Measurements from ENCODE around the gene RNF187.

DNA sequence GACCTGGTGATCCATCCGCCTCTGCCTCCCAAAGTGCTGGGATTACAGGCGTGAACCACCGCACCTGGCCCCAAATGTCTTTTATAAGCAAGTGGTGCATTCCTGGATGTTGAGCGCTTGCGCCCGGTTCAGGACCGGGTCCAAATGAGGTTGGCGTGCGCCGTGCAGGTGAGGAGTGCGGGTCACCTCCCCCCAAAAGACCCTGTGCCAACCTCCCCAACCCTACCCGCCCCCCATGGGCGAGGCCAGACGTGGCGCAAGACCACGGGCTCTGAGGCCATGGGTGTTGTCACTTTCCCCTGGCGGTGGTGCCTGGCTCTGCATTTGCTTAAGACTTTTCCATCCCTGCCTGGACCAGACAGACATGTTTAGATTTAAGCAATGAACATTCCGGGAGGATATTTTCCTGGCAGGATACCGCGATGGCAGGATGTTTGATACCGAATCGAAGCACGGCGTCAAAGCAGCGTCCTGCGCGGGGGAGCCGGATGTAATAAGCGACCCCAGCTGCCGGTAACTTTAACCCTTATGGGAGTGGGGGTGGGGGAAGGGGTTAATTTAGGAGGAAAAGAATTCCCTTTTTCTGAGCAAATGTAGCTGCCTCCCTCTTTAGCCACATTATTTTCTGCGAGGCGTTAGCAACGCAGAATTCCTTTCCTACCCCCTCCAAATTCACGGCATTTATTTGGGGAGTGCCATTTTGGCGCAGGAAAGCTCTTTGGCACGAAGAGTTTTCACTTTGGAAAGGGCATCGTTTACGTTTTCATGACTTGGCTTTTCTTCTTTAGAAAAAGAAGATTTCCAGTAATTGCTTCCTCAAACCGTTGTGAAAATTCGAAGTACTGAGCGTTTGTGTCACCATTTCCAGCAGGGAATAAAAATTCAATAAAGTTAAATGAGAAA, 27.8 kb upstream of the RNF187 start:
- TF ChIP-seq, protein P1, sequence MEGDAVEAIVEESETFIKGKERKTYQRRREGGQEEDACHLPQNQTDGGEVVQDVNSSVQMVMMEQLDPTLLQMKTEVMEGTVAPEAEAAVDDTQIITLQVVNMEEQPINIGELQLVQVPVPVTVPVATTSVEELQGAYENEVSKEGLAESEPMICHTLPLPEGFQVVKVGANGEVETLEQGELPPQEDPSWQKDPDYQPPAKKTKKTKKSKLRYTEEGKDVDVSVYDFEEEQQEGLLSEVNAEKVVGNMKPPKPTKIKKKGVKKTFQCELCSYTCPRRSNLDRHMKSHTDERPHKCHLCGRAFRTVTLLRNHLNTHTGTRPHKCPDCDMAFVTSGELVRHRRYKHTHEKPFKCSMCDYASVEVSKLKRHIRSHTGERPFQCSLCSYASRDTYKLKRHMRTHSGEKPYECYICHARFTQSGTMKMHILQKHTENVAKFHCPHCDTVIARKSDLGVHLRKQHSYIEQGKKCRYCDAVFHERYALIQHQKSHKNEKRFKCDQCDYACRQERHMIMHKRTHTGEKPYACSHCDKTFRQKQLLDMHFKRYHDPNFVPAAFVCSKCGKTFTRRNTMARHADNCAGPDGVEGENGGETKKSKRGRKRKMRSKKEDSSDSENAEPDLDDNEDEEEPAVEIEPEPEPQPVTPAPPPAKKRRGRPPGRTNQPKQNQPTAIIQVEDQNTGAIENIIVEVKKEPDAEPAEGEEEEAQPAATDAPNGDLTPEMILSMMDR (IDR thresholded peaks at IDR 0.05) = peak; percentile 68
- TF ChIP-seq, protein P2, sequence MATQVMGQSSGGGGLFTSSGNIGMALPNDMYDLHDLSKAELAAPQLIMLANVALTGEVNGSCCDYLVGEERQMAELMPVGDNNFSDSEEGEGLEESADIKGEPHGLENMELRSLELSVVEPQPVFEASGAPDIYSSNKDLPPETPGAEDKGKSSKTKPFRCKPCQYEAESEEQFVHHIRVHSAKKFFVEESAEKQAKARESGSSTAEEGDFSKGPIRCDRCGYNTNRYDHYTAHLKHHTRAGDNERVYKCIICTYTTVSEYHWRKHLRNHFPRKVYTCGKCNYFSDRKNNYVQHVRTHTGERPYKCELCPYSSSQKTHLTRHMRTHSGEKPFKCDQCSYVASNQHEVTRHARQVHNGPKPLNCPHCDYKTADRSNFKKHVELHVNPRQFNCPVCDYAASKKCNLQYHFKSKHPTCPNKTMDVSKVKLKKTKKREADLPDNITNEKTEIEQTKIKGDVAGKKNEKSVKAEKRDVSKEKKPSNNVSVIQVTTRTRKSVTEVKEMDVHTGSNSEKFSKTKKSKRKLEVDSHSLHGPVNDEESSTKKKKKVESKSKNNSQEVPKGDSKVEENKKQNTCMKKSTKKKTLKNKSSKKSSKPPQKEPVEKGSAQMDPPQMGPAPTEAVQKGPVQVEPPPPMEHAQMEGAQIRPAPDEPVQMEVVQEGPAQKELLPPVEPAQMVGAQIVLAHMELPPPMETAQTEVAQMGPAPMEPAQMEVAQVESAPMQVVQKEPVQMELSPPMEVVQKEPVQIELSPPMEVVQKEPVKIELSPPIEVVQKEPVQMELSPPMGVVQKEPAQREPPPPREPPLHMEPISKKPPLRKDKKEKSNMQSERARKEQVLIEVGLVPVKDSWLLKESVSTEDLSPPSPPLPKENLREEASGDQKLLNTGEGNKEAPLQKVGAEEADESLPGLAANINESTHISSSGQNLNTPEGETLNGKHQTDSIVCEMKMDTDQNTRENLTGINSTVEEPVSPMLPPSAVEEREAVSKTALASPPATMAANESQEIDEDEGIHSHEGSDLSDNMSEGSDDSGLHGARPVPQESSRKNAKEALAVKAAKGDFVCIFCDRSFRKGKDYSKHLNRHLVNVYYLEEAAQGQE (IDR thresholded peaks at IDR 0.05; ENCODE audit: insufficient read depth in 1 of 2, low read depth in 2 of 2, low read length in 1 of 2) = no peak
- TF ChIP-seq SIN3A (IDR thresholded peaks at IDR 0.05; ENCODE audit: borderline replicate concordance, insufficient read depth, low read depth, low read length) (no peak), POLR2AphosphoS5 (IDR thresholded peaks at IDR 0.05; ENCODE audit: low read depth, low read length) (no peak), TCF7L2 (IDR thresholded peaks at IDR 0.05; ENCODE audit: low read depth, low read length) (no peak)

All from Panc1 (cell line).